WTC11 (cell line): ENCODE data around the gene SEC31B.

Source experiments
- ATF3 ChIP-seq: sonication (generic); formaldehyde crosslinking; conservative IDR thresholded peaks from 2 replicates; pipeline ENCODE4 v1.8.1; 2022; ENCODE audit warnings: mild to moderate bottlenecking, missing genetic modification reagents
- CTCF ChIP-seq: fragments of 200-600 bp; IDR thresholded peaks from 2 replicates; pipeline ENCODE4 v1.8.0; 2022; ENCODE audit warnings: antibody characterized with exemption
- E2F1 ChIP-seq: sonication (generic); formaldehyde crosslinking; IDR thresholded peaks from 2 replicates; pipeline ENCODE4 v1.8.0; 2022; ENCODE audit warnings: mild to moderate bottlenecking, missing genetic modification reagents
- E2F5 ChIP-seq: sonication (generic); formaldehyde crosslinking; IDR thresholded peaks from 2 replicates; pipeline ENCODE4 v1.8.1; 2022; ENCODE audit warnings: mild to moderate bottlenecking, moderate library complexity, missing genetic modification reagents
- EMX1 ChIP-seq: fragments of 250-450 bp; sonication (Bioruptor Pico); IDR thresholded peaks from 2 replicates; pipeline ENCODE4 v1.8.0; 2021; ENCODE audit warnings: mild to moderate bottlenecking
- IRF1 ChIP-seq: sonication (generic); formaldehyde crosslinking; IDR thresholded peaks from 2 replicates; pipeline ENCODE4 v1.8.0; 2023; ENCODE audit warnings: missing genetic modification reagents
- IRF2 ChIP-seq: sonication (generic); formaldehyde crosslinking; IDR thresholded peaks from 2 replicates; pipeline ENCODE4 v1.8.0; 2022; ENCODE audit warnings: low read depth, missing genetic modification reagents, borderline replicate concordance
- JUN ChIP-seq: sonication (generic); formaldehyde crosslinking; IDR thresholded peaks from 2 replicates; pipeline ENCODE4 v1.8.0; 2023; ENCODE audit warnings: mild to moderate bottlenecking, missing genetic modification reagents
- KAT7 ChIP-seq: sonication (generic); formaldehyde crosslinking; IDR thresholded peaks from 2 replicates; pipeline ENCODE4 v1.8.1; 2023; ENCODE audit warnings: missing genetic modification reagents, mild to moderate bottlenecking, borderline replicate concordance
- NR3C1 ChIP-seq: sonication (generic); formaldehyde crosslinking; conservative IDR thresholded peaks from 2 replicates; pipeline ENCODE4 v1.8.1; 2023; ENCODE audit warnings: low read depth, mild to moderate bottlenecking, missing genetic modification reagents
- OVOL2 ChIP-seq: fragments of 250-450 bp; sonication (Bioruptor Pico); IDR thresholded peaks from 2 replicates; pipeline ENCODE4 v1.9.0; 2021; ENCODE audit warnings: mild to moderate bottlenecking, borderline replicate concordance
- PREB ChIP-seq: sonication (generic); formaldehyde crosslinking; IDR thresholded peaks from 2 replicates; pipeline ENCODE4 v1.8.1; 2022; ENCODE audit warnings: mild to moderate bottlenecking, missing genetic modification reagents, moderate library complexity, borderline replicate concordance
- TP53 ChIP-seq: sonication (generic); formaldehyde crosslinking; IDR thresholded peaks from 2 replicates; pipeline ENCODE4 v1.8.1; 2023; ENCODE audit warnings: mild to moderate bottlenecking, missing genetic modification reagents
- ZNF317 ChIP-seq: sonication (generic); formaldehyde crosslinking; IDR thresholded peaks from 2 replicates; pipeline ENCODE4 v1.8.1; 2023; ENCODE audit warnings: low read depth, mild to moderate bottlenecking, moderate library complexity, missing genetic modification reagents, borderline replicate concordance

GRCh38 chr10:100551738-100552137 lies 32.1 kb upstream of the SEC31B start:
- TF ChIP-seq JUN (CRISPR knock-in tag) = no peak
- no peak for TF ChIP-seq NR3C1 (CRISPR knock-in tag)
- TF ChIP-seq E2F5 (CRISPR knock-in tag) = no peak
- no peak for TF ChIP-seq CTCF
- no peak for TF ChIP-seq OVOL2 (CRISPR knock-in tag)
- no peak for TF ChIP-seq TP53 (CRISPR knock-in tag)
- TF ChIP-seq IRF2 = no peak
- no peak for TF ChIP-seq ZNF317 (CRISPR knock-in tag)
- no peak for TF ChIP-seq E2F1 (CRISPR knock-in tag)
- TF ChIP-seq EMX1 = no peak
- no peak for TF ChIP-seq KAT7 (CRISPR knock-in tag)
- TF ChIP-seq ATF3 = no peak
- TF ChIP-seq PREB (CRISPR knock-in tag) = no peak
- no peak for TF ChIP-seq IRF1 (CRISPR knock-in tag)
